ENCODE results near the gene CLPTM1L. TPM values are rescaled to one million over a fixed set of nuclear protein-coding genes. Genes with fewer than 3 reads are reported as not detected.

CLPTM1L gene
- total and polyA plus RNA-seq, 2 donors (not counting 1 experiment from before 2014, with no cell fraction given), result 78.4 to 99.9 TPM

GRCh38 chr5:1319436-1320256, 25.3 kb downstream of the CLPTM1L start:
- Histone ChIP-seq H3K9ac (ENCODE audit: low read length) (no peak overlapping the region), H3K4me3 (ENCODE audit: control extremely low read depth in 1 of 5, extremely low read depth in 1 of 5, insufficient read depth in 1 of 5, low read depth in 2 of 5, low read length in 4 of 5) (no peak overlapping the region), H3K4me1 (ENCODE audit: control insufficient read depth in 2 of 2, insufficient read depth in 2 of 2, low read length in 2 of 2) (peaks cover 24% of the 10 kb centered on the region in 2 donors), H3K27me3 (replicated peaks in 1 of 4; ENCODE audit: control extremely low read depth in 1 of 4, control insufficient read depth in 3 of 4, insufficient read depth in 4 of 4, low read length in 3 of 4) (no peaks in the 10 kb centered on the region), H3K27ac (ENCODE audit: low read length in 2 of 2) (no peak overlapping the region), H3K36me3 (replicated peaks in 1 of 2; ENCODE audit: control extremely low read depth in 1 of 2, control insufficient read depth in 1 of 2, extremely low read depth in 1 of 2, insufficient read depth in 2 of 2, low read length in 1 of 2) (peaks cover 0 to 57% of the 10 kb centered on the region in 2 experiments), H3K79me2 (ENCODE audit: control insufficient read depth, insufficient read depth, low read length) (no peaks in the 10 kb centered on the region), H3K4me2 (replicated peaks; ENCODE audit: low read depth, low read length, poor library complexity, severe bottlenecking) (no peak overlapping the region), H3K9me3 (ENCODE audit: control extremely low read depth in 1 of 3, control insufficient read depth in 2 of 3, insufficient read depth in 1 of 3, low read length in 2 of 3) (no peaks in the 10 kb centered on the region), H2AFZ (ENCODE audit: insufficient read depth, low read depth, low read length, poor library complexity, severe bottlenecking) (no peak overlapping the region), H4K20me1 (ENCODE audit: control insufficient read depth, insufficient read depth, low read length, poor library complexity, severe bottlenecking) (no peaks in the 10 kb centered on the region)
- no peak overlapping the region for H3K4me3 Mint-ChIP-seq
- DNase-seq (no peak), ATAC-seq (ENCODE audit: low read depth) (no peak)
- ChIA-PET CTCF (no interaction called here), POLR2A (interaction anchor here (1.0 kb wide), 1 partner anchor 15 kb away, joined by 4 read pairs; no protein-coding TSS in a partner anchor)
- TF ChIP-seq CTCF (IDR thresholded peaks at IDR 0.05) (no peak), EZH2 (IDR thresholded peaks at IDR 0.05; ENCODE audit: borderline replicate concordance, insufficient read depth, low read depth, low read length, poor library complexity, severe bottlenecking) (no peak)
- no peak overlapping the region for H3K27ac Mint-ChIP-seq
- H3K27me3 Mint-ChIP-seq, result no peaks in the 10 kb centered on the region
- WGBS (ENCODE audit: insufficient coverage), result 92% methylated on average over 20 of the region's 21 CpGs
- no peaks in the 10 kb centered on the region for H3K9me3 Mint-ChIP-seq (ENCODE audit: insufficient read depth)
- peaks cover 26% of the 10 kb centered on the region for H3K4me1 Mint-ChIP-seq
- intact Hi-C loops (cut with micrococcal nuclease), result no loop called here

- Mint-ChIP-seq H3K4me3 (no peak overlapping the region), H3K9me3 (ENCODE audit: insufficient read depth) (no peaks in the 10 kb centered on the region), H3K27ac (no peak overlapping the region), H3K27me3 (no peaks in the 10 kb centered on the region), H3K4me1 (peaks cover 32% of the 10 kb centered on the region)
- intact Hi-C loops (cut with micrococcal nuclease), result no loop called here
- Histone ChIP-seq H3K36me3 (replicated peaks in 1 of 2; ENCODE audit: control extremely low read depth in 1 of 2, control insufficient read depth in 1 of 2, extremely low read depth in 1 of 2, insufficient read depth in 2 of 2, low read length in 1 of 2) (peaks cover 0 to 48% of the 10 kb centered on the region in 2 experiments), H3K4me1 (ENCODE audit: control insufficient read depth in 2 of 2, insufficient read depth in 2 of 2, low read length in 2 of 2) (peaks cover 32 to 33% of the 10 kb centered on the region in 2 donors), H3K79me2 (ENCODE audit: control insufficient read depth, insufficient read depth, low read length) (no peaks in the 10 kb centered on the region), H3K4me2 (replicated peaks; ENCODE audit: low read depth, low read length, poor library complexity, severe bottlenecking) (no peak overlapping the region), H3K4me3 (ENCODE audit: control extremely low read depth in 1 of 5, extremely low read depth in 1 of 5, insufficient read depth in 1 of 5, low read depth in 2 of 5, low read length in 4 of 5) (no peak overlapping the region), H3K9me3 (ENCODE audit: control extremely low read depth in 1 of 3, control insufficient read depth in 2 of 3, insufficient read depth in 1 of 3, low read length in 2 of 3) (no peaks in the 10 kb centered on the region), H3K27me3 (replicated peaks in 1 of 4; ENCODE audit: control extremely low read depth in 1 of 4, control insufficient read depth in 3 of 4, insufficient read depth in 4 of 4, low read length in 3 of 4) (peaks cover 0 to under 1% (median 0%) of the 10 kb centered on the region in 4 experiments), H3K9ac (ENCODE audit: low read length) (no peak overlapping the region), H2AFZ (ENCODE audit: insufficient read depth, low read depth, low read length, poor library complexity, severe bottlenecking) (no peak overlapping the region), H4K20me1 (ENCODE audit: control insufficient read depth, insufficient read depth, low read length, poor library complexity, severe bottlenecking) (no peaks in the 10 kb centered on the region), H3K27ac (ENCODE audit: low read length in 2 of 2) (no peak overlapping the region)
- no peak for DNase-seq
- TF ChIP-seq CTCF (IDR thresholded peaks at IDR 0.05) (no peak), EZH2 (IDR thresholded peaks at IDR 0.05; ENCODE audit: borderline replicate concordance, insufficient read depth, low read depth, low read length, poor library complexity, severe bottlenecking) (no peak)
- 95% methylated on average over 28 of the region's 29 CpGs for WGBS (ENCODE audit: insufficient coverage)
- CTCF ChIA-PET, result no interaction called here
- POLR2A ChIA-PET, result interaction anchor here (1.0 kb wide), 1 partner anchor 16 kb away, joined by 4 read pairs; no protein-coding TSS in a partner anchor
- no peak for ATAC-seq (ENCODE audit: low read depth)
Measured at GRCh38 chr5:1318659-1319251, 26.1 kb downstream of the CLPTM1L start.
